GM23248 (cell line): Measurements from ENCODE around the gene SIRPD. TPM values are rescaled to one million over a fixed set of nuclear protein-coding genes. Genes with fewer than 3 reads are reported as not detected.
A peak's percentile ranks its signal among the peaks of the same experiment; 100 is the strongest.

ENCODE experiments used
- DNase-seq: peaks from one replicate; pipeline ENCODE4 v3.0.0-alpha.2; 2015
- H2AFZ ChIP-seq: fragments of 200-600 bp; sonication (generic); 2 replicates; pipeline ENCODE4 v1.6.1; 2016; ENCODE audit warnings: antibody characterized with exemption
- H3F3A ChIP-seq: fragments of 200-600 bp; sonication (generic); 2 replicates; pipeline ENCODE4 v1.6.1; 2016; ENCODE audit warnings: mild to moderate bottlenecking, antibody characterized with exemption, mixed run types; ENCODE audit not compliant: insufficient read depth
- H3K27ac ChIP-seq: fragments of 200-600 bp; sonication (generic); 2 replicates; pipeline ENCODE4 v1.5.1; 2016; ENCODE audit warnings: mild to moderate bottlenecking
- H3K27me3 ChIP-seq: fragments of 200-600 bp; sonication (generic); replicated peaks from 2 replicates; pipeline ENCODE4 v1.6.1; 2016; ENCODE audit warnings: mild to moderate bottlenecking; ENCODE audit not compliant: insufficient read depth
- H3K36me3 ChIP-seq: fragments of 200-600 bp; sonication (generic); 2 replicates; pipeline ENCODE4 v1.6.1; 2016; ENCODE audit warnings: low read depth, mild to moderate bottlenecking
- H3K4me1 ChIP-seq: fragments of 200-600 bp; sonication (generic); 2 replicates; pipeline ENCODE4 v1.6.1; 2016; ENCODE audit warnings: mild to moderate bottlenecking; ENCODE audit not compliant: insufficient read depth
- H3K4me2 ChIP-seq: fragments of 200-600 bp; sonication (generic); one replicate; pipeline ENCODE4 v1.6.1; 2016; ENCODE audit warnings: mild to moderate bottlenecking; ENCODE audit not compliant: unreplicated experiment
- H3K4me3 ChIP-seq: fragments of 200-600 bp; sonication (generic); 2 replicates; pipeline ENCODE4 v1.5.1; 2016; ENCODE audit warnings: mild to moderate bottlenecking
- H3K79me2 ChIP-seq: fragments of 200-600 bp; sonication (generic); 2 replicates; pipeline ENCODE4 v1.6.1; 2016; ENCODE audit warnings: mild to moderate bottlenecking; ENCODE audit not compliant: insufficient read depth
- H3K9ac ChIP-seq: fragments of 200-600 bp; sonication (generic); 2 replicates; pipeline ENCODE4 v1.6.1; 2016; ENCODE audit warnings: mild to moderate bottlenecking
- H3K9me2 ChIP-seq: fragments of 200-600 bp; sonication (generic); 2 replicates; pipeline ENCODE4 v1.6.1; 2016; ENCODE audit warnings: mixed run types, mild to moderate bottlenecking, moderate library complexity; ENCODE audit not compliant: insufficient read depth
- H3K9me3 ChIP-seq: fragments of 200-600 bp; sonication (generic); one replicate; pipeline ENCODE4 v1.6.1; 2017; ENCODE audit warnings: low read depth
- H4K20me1 ChIP-seq: fragments of 200-600 bp; sonication (generic); 2 replicates; pipeline ENCODE4 v1.6.0; 2016; ENCODE audit not compliant: insufficient read depth
- EZH2 ChIP-seq: fragments of 200-600 bp; sonication (generic); IDR thresholded peaks from 2 replicates; pipeline ENCODE4 v1.6.1; 2018; ENCODE audit warnings: antibody characterized with exemption, mild to moderate bottlenecking; ENCODE audit not compliant: insufficient read depth, poor library complexity, severe bottlenecking
- EZH2phosphoT487 ChIP-seq: fragments of 200-600 bp; sonication (generic); IDR thresholded peaks from 2 replicates; pipeline ENCODE4 v1.6.1; 2018; ENCODE audit warnings: antibody characterized with exemption, moderate library complexity, mild to moderate bottlenecking, low read depth; ENCODE audit not compliant: insufficient read depth
- WGBS, 2 experiments: methylation state at CpG; one replicate each; pipeline ENCODE4 v1.1.6; 2015 to 2017; ENCODE audit warnings: low lambda C conversion rate in 2 of 2, low coverage in 1 of 2; ENCODE audit errors: missing lambda C conversion rate in 2 of 2; 5-methylcytosine and 5-hydroxymethylcytosine counted together
- in situ Hi-C: fragments of 300-500 bp; cut with MboI; formaldehyde crosslinking; loops from 2 replicates; pipeline ENCODE4 v1.15.0; 2020
- polyA plus RNA-seq: library from polyadenylated mRNA; unstranded; fragments of >200 nt; fragmentation: Nextera tagmentation; extraction: Ambion mirVana; gene quantifications from 2 replicates; pipeline ENCODE4 v1.2.1, GENCODE V29; 2016
- total RNA-seq: library from RNA; depleted of rRNA; stranded (reverse); fragments of >200 nt; shearing (Covaris generic); gene quantifications from 2 replicates; pipeline ENCODE4 v1.2.3, GENCODE V29; 2014

The SIRPD gene
- total and polyA plus RNA-seq, 2 experiments from 2014 or later: not detected

DNA sequence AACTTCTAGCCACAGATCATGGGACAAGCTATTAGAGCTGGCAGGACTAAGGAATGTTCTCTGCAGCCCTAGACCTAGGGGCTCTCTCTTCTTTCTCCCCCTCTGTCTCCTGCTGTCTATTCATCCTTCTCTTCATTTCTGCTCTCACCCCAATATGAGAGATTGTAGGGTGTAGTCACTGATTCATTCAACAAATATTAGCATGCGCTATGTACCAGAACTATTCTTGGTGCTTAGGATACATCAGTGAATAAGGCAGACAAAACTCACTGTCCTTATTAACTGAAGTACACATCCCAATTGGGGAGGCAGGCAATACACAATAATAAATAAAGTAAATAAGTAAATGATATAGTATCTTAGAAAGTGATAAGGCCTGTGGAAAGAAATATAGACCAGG is 51.6 kb downstream of the SIRPD start:
- DNase-seq: peak; percentile 56
- peaks cover 16% of the 10 kb centered on the region for H3K4me1 ChIP-seq
- H3K27ac ChIP-seq: peak overlapping the region; percentile 83

DNA sequence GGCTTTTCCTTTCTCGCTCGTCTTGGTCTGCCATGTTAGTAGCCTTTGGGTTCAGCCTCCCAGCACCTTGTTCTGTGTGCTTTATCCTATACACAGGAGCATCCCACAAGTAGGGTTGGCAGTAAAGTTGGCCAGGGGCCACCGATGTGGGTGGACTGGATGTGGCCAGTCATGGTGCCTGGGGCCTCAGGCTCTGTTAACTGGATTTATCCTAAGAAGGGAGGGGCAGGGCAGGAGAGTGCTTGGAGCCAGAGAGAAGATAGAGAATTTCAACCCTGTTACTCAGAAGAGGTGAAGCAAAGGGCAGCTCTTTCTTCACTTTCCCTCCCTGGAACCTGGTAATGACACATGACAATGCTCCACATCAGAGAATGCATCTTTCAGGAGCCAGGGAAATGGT is 52.1 kb downstream of the SIRPD start:
- TF ChIP-seq EZH2: no peak
- TF ChIP-seq EZH2phosphoT487: no peak
- Histone ChIP-seq H3K9me2 (no peaks in the 10 kb centered on the region), H3K4me1 (peaks cover 16% of the 10 kb centered on the region), H3K27ac (peak overlapping the region; percentile 83), H4K20me1 (no peaks in the 10 kb centered on the region), H3K79me2 (no peaks in the 10 kb centered on the region), H3K36me3 (no peaks in the 10 kb centered on the region), H3K9me3 (no peaks in the 10 kb centered on the region), H3K27me3 (peaks cover 11% of the 10 kb centered on the region), H3K9ac (peak overlapping the region; percentile 35; the same call in 1 of the 2 replicates), H3K4me3 (0 out of 2 replicates have a peak overlapping the region, but pooled peaks have one; percentile 21), H3F3A (peaks cover 17% of the 10 kb centered on the region; the same call in 1 of the 2 replicates), H3K4me2 (peak overlapping the region; percentile 62), H2AFZ (no peak overlapping the region)
- peak; percentile 91 for DNase-seq
- in situ Hi-C loops: no loop called here
- WGBS, 2 experiments: 73 to 75% methylated on average over 3 of the region's 3 CpGs

More for the DNA sequence above, 51.6 kb downstream of the SIRPD start:
- Histone ChIP-seq H3K9ac (peak overlapping the region; percentile 35; the same call in 1 of the 2 replicates), H4K20me1 (no peaks in the 10 kb centered on the region), H3K27me3 (peaks cover 16% of the 10 kb centered on the region), H3K9me3 (no peaks in the 10 kb centered on the region), H3K4me3 (0 out of 2 replicates have a peak overlapping the region, but pooled peaks have one; percentile 21), H3K36me3 (no peaks in the 10 kb centered on the region), H3K79me2 (no peaks in the 10 kb centered on the region), H3K4me2 (peak overlapping the region; percentile 62), H3K9me2 (no peaks in the 10 kb centered on the region), H3F3A (peaks cover 17% of the 10 kb centered on the region; the same call in 1 of the 2 replicates), H2AFZ (0 out of 2 replicates have a peak overlapping the region, but pooled peaks have one; percentile 1)
- in situ Hi-C loops: no loop called here
- TF ChIP-seq EZH2 (no peak), EZH2phosphoT487 (no peak)
- WGBS, 2 experiments: 69 to 73% methylated on average over 1 of the region's 1 CpG

DNA sequence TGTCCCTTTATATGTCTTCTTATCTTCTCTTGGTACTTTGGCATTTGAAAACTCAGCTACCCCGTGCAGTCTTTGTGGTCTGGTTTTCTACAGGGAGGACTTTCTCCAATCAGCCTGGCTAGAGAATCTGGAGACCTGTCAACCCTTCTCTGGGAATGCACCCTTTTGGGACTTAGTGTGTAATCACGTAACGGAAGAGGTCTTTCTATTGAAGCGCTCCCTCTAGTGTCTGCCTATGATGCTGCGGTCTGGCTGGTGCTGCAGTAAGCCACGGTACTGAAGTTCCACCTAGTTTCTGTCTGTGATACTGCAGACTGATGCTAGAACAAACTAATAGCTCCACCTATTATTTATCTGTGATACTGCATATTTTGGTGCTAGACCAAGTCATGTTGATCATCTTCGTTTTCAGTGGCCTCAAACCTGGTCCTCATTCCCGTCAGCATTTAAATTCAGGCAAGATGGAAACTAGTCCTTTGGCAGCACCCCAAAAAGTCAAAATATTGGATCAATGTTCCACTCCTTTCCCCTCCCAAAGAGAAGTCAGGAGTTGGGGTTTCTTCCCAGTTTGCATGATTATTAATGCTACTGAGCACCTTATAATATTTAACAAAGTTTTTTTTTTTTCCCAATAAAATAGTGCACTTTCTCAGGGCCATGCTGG is 53.8 kb downstream of the SIRPD start:
- Histone ChIP-seq H3K4me1 (peaks cover 16% of the 10 kb centered on the region), H3K79me2 (no peaks in the 10 kb centered on the region), H4K20me1 (no peaks in the 10 kb centered on the region), H3K9me2 (no peaks in the 10 kb centered on the region), H3K27ac (no peak overlapping the region), H3K9ac (no peak overlapping the region), H3F3A (peaks cover 17% of the 10 kb centered on the region; the same call in 1 of the 2 replicates), H3K4me2 (no peak overlapping the region), H3K27me3 (peaks cover 16% of the 10 kb centered on the region), H3K9me3 (no peaks in the 10 kb centered on the region), H2AFZ (0 out of 2 replicates have a peak overlapping the region, but pooled peaks have one; percentile 12), H3K4me3 (no peak overlapping the region), H3K36me3 (no peaks in the 10 kb centered on the region)
- WGBS, 2 experiments: 1% methylated on average over 8 of the region's 8 CpGs
- DNase-seq: peak; percentile 95
- in situ Hi-C loops: no loop called here
- no peak for TF ChIP-seq EZH2
- no peak for TF ChIP-seq EZH2phosphoT487

DNA sequence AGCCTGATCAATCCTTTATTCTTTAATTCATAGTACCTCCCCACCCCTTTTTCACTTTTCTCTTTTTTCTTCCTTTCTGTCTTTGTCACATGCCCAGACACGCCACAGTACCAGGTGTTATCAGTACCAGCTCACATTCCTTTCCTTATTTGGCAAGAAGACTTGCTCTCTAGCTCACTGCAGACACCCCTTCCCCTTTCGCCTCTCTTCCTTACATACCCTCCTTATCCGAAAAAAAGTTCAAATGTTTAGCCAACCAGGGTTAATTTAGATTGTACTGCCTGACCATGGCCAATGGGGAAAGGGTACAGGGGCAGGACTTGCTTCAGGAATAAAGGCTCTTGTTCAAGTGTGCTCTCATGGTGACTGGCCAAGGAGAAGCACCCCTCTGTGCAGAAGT is 57.0 kb downstream of the SIRPD start:
- Histone ChIP-seq H3F3A (0 out of 2 replicates have a peak, but pooled peaks cover 7% of the 10 kb centered on the region), H3K4me2 (no peak overlapping the region), H2AFZ (no peak overlapping the region), H3K9me2 (no peaks in the 10 kb centered on the region), H4K20me1 (no peaks in the 10 kb centered on the region), H3K4me1 (peaks cover 7% of the 10 kb centered on the region), H3K27ac (no peak overlapping the region), H3K9me3 (no peaks in the 10 kb centered on the region), H3K4me3 (no peak overlapping the region), H3K36me3 (no peaks in the 10 kb centered on the region), H3K27me3 (peaks cover 28% of the 10 kb centered on the region), H3K9ac (no peak overlapping the region), H3K79me2 (no peaks in the 10 kb centered on the region)
- in situ Hi-C loops: no loop called here
- WGBS, 2 experiments: 52 to 56% methylated on average over 3 of the region's 3 CpGs
- TF ChIP-seq EZH2phosphoT487 (no peak), EZH2 (no peak)
- no peak for DNase-seq
